Breast epithelium (tissue), 4 donors: ENCODE measurements around the gene TEAD4. TPM values are rescaled to one million over a fixed set of nuclear protein-coding genes. Genes with fewer than 3 reads are reported as not detected.

Source experiments
- DNase-seq, 2 donors: peaks; one replicate each; pipeline ENCODE4 v3.0.0-alpha.2; 2019; ENCODE audit warnings: low spot score in 2 of 2
- H3K27ac ChIP-seq, 2 donors: fragments of 200-600 bp; sonication (generic) in 1 of 2; one replicate each; pipeline ENCODE4 v1.5.1; 2016 to 2019; ENCODE audit warnings: mild to moderate bottlenecking in 1 of 2
- H3K27me3 ChIP-seq, 2 donors: fragments of 200-600 bp; sonication (generic) in 1 of 2; one replicate each; pipeline versions ENCODE4 v1.5.1 to v1.6.0; 2017 to 2019; ENCODE audit warnings: control low read depth in 1 of 2, mild to moderate bottlenecking in 1 of 2
- H3K36me3 ChIP-seq: fragments of 200-600 bp; one replicate; pipeline ENCODE4 v1.5.1; 2019
- H3K4me1 ChIP-seq, 2 donors: fragments of 200-600 bp; sonication (generic); one replicate each; pipeline ENCODE4 v1.5.1; 2016 to 2019; ENCODE audit warnings: control low read depth in 1 of 2
- H3K4me3 ChIP-seq, 3 donors: fragments of 200-600 bp; sonication (generic); 1 replicate in 2 of 3; 2 replicates in 1 of 3; pipeline ENCODE4 v1.5.1; 2016 to 2019; ENCODE audit warnings: mild to moderate bottlenecking in 3 of 3, moderate library complexity in 2 of 3
- H3K9me3 ChIP-seq, 2 donors: fragments of 200-600 bp; sonication (generic) in 1 of 2; one replicate each; pipeline ENCODE4 v1.5.1; 2016 to 2019; ENCODE audit warnings: control low read depth in 1 of 2
- POLR2A ChIP-seq: fragments of 450-650 bp; IDR thresholded peaks from one replicate; pipeline ENCODE4 v1.6.1; 2016; ENCODE audit warnings: antibody characterized with exemption, mild to moderate bottlenecking, moderate library complexity
- POLR2AphosphoS5 ChIP-seq, 3 donors: sonication (generic); formaldehyde crosslinking; IDR thresholded peaks; one replicate each; pipeline ENCODE4 v1.6.1; 2017; ENCODE audit warnings: antibody characterized with exemption in 3 of 3
- intact Hi-C: fragments of 100-400 bp; cut with DNase I; formaldehyde crosslinking; loops from one replicate; pipeline ENCODE4 v1.15.1; 2023; ENCODE audit warnings: low total_unique reads
- total RNA-seq, 3 donors: library from RNA; depleted of rRNA; stranded (reverse); fragments of >200 nt; gene quantifications; one replicate each; pipeline ENCODE4 v1.1.0, GENCODE V29; 2016
- TF ChIP-seq, protein P1 (sequence below), 3 donors: fragments of 450-650 bp; IDR thresholded peaks; one replicate each; pipeline ENCODE4 v1.5.1; 2016 to 2017; ENCODE audit warnings: antibody characterized with exemption in 3 of 3, mild to moderate bottlenecking in 3 of 3, moderate library complexity in 3 of 3

TEAD4 gene
- total RNA-seq, 3 donors from 2014 or later = 2.4 to 24.3 (median 12.6) TPM

DNA sequence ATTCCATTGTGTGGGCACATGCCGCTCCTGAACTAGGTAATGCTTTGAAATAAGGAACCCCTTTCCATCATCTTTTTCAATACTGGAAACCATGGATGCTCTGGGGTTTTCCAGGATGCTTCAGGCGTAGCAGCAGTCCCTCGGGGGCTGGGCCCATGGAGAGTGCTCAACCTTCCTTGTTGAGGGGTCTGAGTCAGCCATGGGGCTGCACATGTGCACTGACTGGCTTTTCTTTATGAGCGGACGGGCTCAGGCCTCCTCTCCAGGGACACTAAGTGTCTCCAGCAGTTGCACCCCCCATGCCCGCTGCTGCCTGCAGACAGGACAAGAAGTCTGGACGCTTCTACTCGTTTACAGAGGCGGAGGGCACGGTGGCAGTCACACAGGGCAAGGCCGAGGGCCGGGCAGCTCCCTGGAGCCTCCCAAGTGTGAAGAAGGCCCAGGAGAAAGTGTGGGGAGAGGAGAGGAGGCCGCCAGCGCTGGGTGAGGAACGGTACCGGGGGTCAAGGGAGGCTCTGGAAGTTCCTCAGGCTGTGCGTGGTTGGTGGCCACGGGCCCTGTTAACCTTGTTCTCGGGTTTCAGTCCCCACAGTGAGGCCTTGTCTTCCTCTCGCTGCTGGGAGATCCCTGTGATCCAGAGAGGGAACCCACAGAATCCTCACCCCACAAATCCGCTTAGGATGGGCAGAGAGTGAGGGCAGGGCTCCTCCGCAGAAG, 51.2 kb downstream of the TEAD4 start:
- H3K27ac ChIP-seq = no peak overlapping the region
- no peak for DNase-seq

DNA sequence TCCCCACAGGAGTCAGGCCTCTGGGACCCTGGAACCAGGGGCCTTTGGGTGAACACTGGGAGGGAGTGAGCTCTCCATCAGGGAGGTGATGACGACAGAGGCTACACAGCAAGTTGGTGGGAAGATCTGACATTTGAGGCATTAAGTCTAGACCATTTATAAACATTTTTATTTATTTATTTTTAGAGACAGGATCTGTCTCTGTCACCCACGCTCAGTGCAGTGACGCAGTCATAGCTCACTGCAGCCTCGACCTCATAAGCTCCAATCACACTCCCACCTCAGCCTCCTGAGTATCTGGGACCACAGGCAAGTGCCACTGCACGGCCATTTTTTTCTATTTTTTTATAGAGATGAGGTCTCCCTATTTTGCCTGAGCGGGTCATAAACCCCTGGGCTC, 53.6 kb downstream of the TEAD4 start:
- Histone ChIP-seq H3K4me3 (no peak overlapping the region), H3K27me3 (no peaks in the 10 kb centered on the region), H3K36me3 (no peaks in the 10 kb centered on the region), H3K4me1 (no peaks in the 10 kb centered on the region), H3K27ac (no peak overlapping the region), H3K9me3 (no peaks in the 10 kb centered on the region)
- TF ChIP-seq, protein P1, sequence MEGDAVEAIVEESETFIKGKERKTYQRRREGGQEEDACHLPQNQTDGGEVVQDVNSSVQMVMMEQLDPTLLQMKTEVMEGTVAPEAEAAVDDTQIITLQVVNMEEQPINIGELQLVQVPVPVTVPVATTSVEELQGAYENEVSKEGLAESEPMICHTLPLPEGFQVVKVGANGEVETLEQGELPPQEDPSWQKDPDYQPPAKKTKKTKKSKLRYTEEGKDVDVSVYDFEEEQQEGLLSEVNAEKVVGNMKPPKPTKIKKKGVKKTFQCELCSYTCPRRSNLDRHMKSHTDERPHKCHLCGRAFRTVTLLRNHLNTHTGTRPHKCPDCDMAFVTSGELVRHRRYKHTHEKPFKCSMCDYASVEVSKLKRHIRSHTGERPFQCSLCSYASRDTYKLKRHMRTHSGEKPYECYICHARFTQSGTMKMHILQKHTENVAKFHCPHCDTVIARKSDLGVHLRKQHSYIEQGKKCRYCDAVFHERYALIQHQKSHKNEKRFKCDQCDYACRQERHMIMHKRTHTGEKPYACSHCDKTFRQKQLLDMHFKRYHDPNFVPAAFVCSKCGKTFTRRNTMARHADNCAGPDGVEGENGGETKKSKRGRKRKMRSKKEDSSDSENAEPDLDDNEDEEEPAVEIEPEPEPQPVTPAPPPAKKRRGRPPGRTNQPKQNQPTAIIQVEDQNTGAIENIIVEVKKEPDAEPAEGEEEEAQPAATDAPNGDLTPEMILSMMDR (IDR thresholded peaks at IDR 0.05) = no peak
- TF ChIP-seq POLR2AphosphoS5 (IDR thresholded peaks at IDR 0.05) (no peak), POLR2A (no peak)
- DNase-seq = no peak
- intact Hi-C loops = no loop called here

More for the DNA sequence above, 51.2 kb downstream of the TEAD4 start:
- Histone ChIP-seq H3K4me3 (no peak overlapping the region), H3K27me3 (no peaks in the 10 kb centered on the region), H3K36me3 (no peaks in the 10 kb centered on the region), H3K9me3 (no peaks in the 10 kb centered on the region), H3K4me1 (no peaks in the 10 kb centered on the region)
- TF ChIP-seq, protein P1 (IDR thresholded peaks at IDR 0.05) = no peak
- no peak for TF ChIP-seq POLR2AphosphoS5 (IDR thresholded peaks at IDR 0.05)
- no peak for TF ChIP-seq POLR2A
- intact Hi-C loops = no loop called here

DNA sequence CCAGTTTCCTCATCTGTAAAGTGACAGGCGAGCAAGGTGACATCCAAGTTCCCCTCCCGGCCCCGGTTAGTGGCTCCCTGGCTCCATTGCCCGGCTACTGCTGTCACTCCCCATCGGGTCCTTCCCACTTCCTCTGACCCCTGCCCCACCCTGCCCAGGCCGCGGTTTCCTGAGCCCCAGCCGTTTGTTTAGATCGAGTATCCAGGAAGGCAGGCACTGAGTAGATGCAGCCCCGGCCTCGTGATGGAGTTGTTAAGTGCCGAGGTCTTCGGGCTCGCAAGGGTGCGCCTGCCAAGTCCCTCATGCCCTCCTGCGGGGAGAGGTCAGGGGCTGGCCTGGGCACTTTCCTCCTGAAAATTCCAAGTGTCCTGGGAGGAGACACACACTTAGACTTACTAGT, 55.4 kb downstream of the TEAD4 start:
- H3K9me3 ChIP-seq = no peaks in the 10 kb centered on the region
- no peak overlapping the region for H3K27ac ChIP-seq
- TF ChIP-seq, protein P1 (IDR thresholded peaks at IDR 0.05) = no peak
- TF ChIP-seq POLR2AphosphoS5 (IDR thresholded peaks at IDR 0.05) (no peak), POLR2A (no peak)
- intact Hi-C loops = no loop called here
- DNase-seq = no peak
- no peak overlapping the region for H3K4me3 ChIP-seq
- no peaks in the 10 kb centered on the region for H3K4me1 ChIP-seq
- H3K36me3 ChIP-seq = no peaks in the 10 kb centered on the region
- no peaks in the 10 kb centered on the region for H3K27me3 ChIP-seq

DNA sequence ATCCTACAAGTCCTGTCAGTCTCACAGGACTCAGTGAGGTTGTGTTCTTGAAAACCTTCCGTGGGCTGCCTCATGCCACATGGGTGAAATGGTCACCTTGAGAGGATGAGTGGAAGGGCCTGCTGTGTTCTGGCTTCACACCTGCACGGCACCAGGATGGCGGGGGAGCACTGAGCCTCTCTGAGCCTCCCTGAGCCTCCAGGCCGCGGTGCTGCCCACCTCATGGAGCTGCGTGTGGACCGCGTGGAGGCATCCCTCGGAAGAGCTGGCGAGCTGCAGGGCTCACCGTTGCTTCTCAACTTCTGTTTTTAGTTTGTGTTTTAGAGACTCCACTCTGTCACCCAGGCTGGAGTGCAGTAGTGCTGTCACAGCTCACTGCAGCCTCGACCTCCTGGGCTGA, 56.2 kb downstream of the TEAD4 start:
- no peak overlapping the region for H3K27ac ChIP-seq
- H3K4me3 ChIP-seq = no peak overlapping the region
- no peaks in the 10 kb centered on the region for H3K9me3 ChIP-seq
- TF ChIP-seq POLR2AphosphoS5 (IDR thresholded peaks at IDR 0.05) (no peak), POLR2A (no peak)
- TF ChIP-seq, protein P1 (IDR thresholded peaks at IDR 0.05) = no peak
- DNase-seq = no peak
- no peaks in the 10 kb centered on the region for H3K27me3 ChIP-seq
- H3K4me1 ChIP-seq = no peaks in the 10 kb centered on the region
- intact Hi-C loops = no loop called here
- no peaks in the 10 kb centered on the region for H3K36me3 ChIP-seq

GRCh38 chr12:3016191-3016590, 57.0 kb downstream of the TEAD4 start:
- H3K27ac ChIP-seq = no peak overlapping the region
- H3K27me3 ChIP-seq = no peaks in the 10 kb centered on the region
- DNase-seq = no peak
- H3K4me3 ChIP-seq = no peak overlapping the region
- intact Hi-C loops = no loop called here
- no peak for TF ChIP-seq POLR2A
- TF ChIP-seq, protein P1 (IDR thresholded peaks at IDR 0.05) = no peak
- no peaks in the 10 kb centered on the region for H3K9me3 ChIP-seq
- H3K36me3 ChIP-seq = no peaks in the 10 kb centered on the region
- no peaks in the 10 kb centered on the region for H3K4me1 ChIP-seq
